NT2/D1 (cell line): ENCODE measurements around the gene NDUFB7.

Source experiments
- SUZ12 ChIP-seq: IDR thresholded peaks from 2 replicates; pipeline ENCODE4 v1.6.1; 2011; ENCODE audit not compliant: insufficient read length, insufficient read depth; ENCODE audit errors: extremely low read depth
- ZNF274 ChIP-seq: IDR thresholded peaks from 2 replicates; pipeline ENCODE4 v1.6.1; 2011; ENCODE audit warnings: mild to moderate bottlenecking, low read depth, low read length

DNA sequence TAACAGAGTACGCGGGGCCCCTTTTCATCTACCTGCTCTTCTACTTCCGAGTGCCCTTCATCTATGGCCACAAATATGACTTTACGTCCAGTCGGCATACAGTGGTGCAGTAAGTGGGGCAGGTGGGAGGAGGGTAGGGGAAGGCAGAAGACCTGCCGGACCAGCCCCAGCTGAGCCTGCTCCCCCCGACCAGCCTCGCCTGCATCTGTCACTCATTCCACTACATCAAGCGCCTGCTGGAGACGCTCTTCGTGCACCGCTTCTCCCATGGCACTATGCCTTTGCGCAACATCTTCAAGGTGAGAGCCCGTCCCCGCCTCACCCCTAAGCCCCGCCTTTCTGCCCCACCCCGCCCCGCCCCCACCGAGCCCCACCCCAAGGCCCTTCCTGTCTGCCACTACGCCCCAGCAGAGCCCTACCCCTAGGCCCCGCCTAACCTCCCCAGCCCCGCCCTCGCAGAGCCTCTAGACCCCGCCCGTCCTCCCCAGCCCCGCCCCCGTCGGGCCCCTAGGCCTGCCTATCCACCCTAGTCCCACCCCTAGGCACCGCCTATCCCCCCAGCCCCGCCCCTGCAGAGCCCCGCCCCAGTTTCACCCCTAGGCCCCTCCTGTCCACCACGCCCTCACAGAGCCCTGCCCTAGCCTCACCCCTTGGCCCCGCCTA, 7.7 kb downstream of the NDUFB7 start:
- no peak for TF ChIP-seq ZNF274
- TF ChIP-seq SUZ12: no peak
